Measurements from ENCODE around the gene PPRC1. TPM values are rescaled to one million over a fixed set of nuclear protein-coding genes. Genes with fewer than 3 reads are reported as not detected.

Gene PPRC1
- total RNA-seq, 1 donor from 2014 or later: 30.7 TPM

GRCh38 chr10:102120142-102120990 is 12.5 kb upstream of the PPRC1 start, which contains the start of gene LDB1:
LDB1 (minus strand) TSS chr10:102120368; CDS start chr10:102120110, 258 bp downstream.
- TF ChIP-seq CTCF (IDR thresholded peaks at IDR 0.05): peak in 1 of 3 experiments; percentile 34
- peak within 1 kb of the TSS; percentile 98 to 100 for H3K27ac ChIP-seq
- H3K27me3 ChIP-seq: no peaks in the 10 kb centered on the region
- DNase-seq (ENCODE audit: low spot score in 2 of 2): peak in 1 of 2 donors; percentile 86
- peaks cover 24 to 37% of the 10 kb centered on the region in 2 donors for H3K4me1 ChIP-seq
- no peaks in the 10 kb centered on the region for H3K9me3 ChIP-seq
- no peaks in the 10 kb centered on the region for H3K36me3 ChIP-seq
- H3K4me3 ChIP-seq: peak within 1 kb of the TSS; percentile 88 to 94
- intact Hi-C loops (cut with DNase I): loop anchor here (1.0 to 10.0 kb wide), 4 partner anchors 13 to 1936 kb away; partner anchors contain the start of genes BLOC1S2, ERLIN1, OGA and PPRC1

- intact Hi-C loops (cut with DNase I): loop anchor here (1.0 to 10.0 kb wide), 4 partner anchors 12 to 1936 kb away; partner anchors contain the start of genes BLOC1S2, ERLIN1, OGA and PPRC1
- no peak for TF ChIP-seq CTCF (IDR thresholded peaks at IDR 0.05)
- Histone ChIP-seq H3K36me3 (no peaks in the 10 kb centered on the region), H3K27me3 (no peaks in the 10 kb centered on the region), H3K27ac (peak overlapping the region; percentile 98 to 100), H3K4me1 (peaks cover 22 to 30% of the 10 kb centered on the region in 2 donors), H3K9me3 (no peaks in the 10 kb centered on the region), H3K4me3 (peak overlapping the region; percentile 88 to 94)
- peak; percentile 29 to 88 for DNase-seq (ENCODE audit: low spot score in 2 of 2)
Measured at GRCh38 chr10:102120991-102121738, 11.7 kb upstream of the PPRC1 start.

GRCh38 chr10:102121739-102122372 is 11.0 kb upstream of the PPRC1 start:
- intact Hi-C loops (cut with DNase I): loop anchor here (5.0 to 10.0 kb wide), 3 partner anchors 305 to 1937 kb away; partner anchors contain the start of genes BLOC1S2, ERLIN1 and OGA
- peak overlapping the region; percentile 98 to 100 for H3K27ac ChIP-seq
- H3K36me3 ChIP-seq: no peaks in the 10 kb centered on the region
- H3K4me1 ChIP-seq: peaks cover 21 to 24% of the 10 kb centered on the region in 2 donors
- H3K9me3 ChIP-seq: no peaks in the 10 kb centered on the region
- peak in 1 of 2 donors; percentile 68 for DNase-seq (ENCODE audit: low spot score in 2 of 2)
- H3K27me3 ChIP-seq: no peaks in the 10 kb centered on the region
- H3K4me3 ChIP-seq: peak overlapping the region; percentile 88 to 94
- TF ChIP-seq CTCF (IDR thresholded peaks at IDR 0.05): peak in 2 of 3 experiments; percentile 12 to 18

- no peaks in the 10 kb centered on the region for H3K36me3 ChIP-seq
- intact Hi-C loops (cut with DNase I): loop anchor here (5.0 to 10.0 kb wide), 3 partner anchors 305 to 1938 kb away; partner anchors contain the start of genes BLOC1S2, ERLIN1 and OGA
- H3K4me3 ChIP-seq: no peak overlapping the region
- H3K27me3 ChIP-seq: no peaks in the 10 kb centered on the region
- no peaks in the 10 kb centered on the region for H3K9me3 ChIP-seq
- TF ChIP-seq CTCF (IDR thresholded peaks at IDR 0.05): no peak
- DNase-seq (ENCODE audit: low spot score in 2 of 2): no peak
- peak overlapping the region; percentile 98 to 100 for H3K27ac ChIP-seq
- peaks cover 15 to 18% of the 10 kb centered on the region in 2 donors for H3K4me1 ChIP-seq
Measured at GRCh38 chr10:102122450-102122849, 10.4 kb upstream of the PPRC1 start.

- no peak for TF ChIP-seq CTCF (IDR thresholded peaks at IDR 0.05)
- intact Hi-C loops (cut with DNase I): loop anchor here (5.0 to 10.0 kb wide), 3 partner anchors 306 to 1938 kb away; partner anchors contain the start of genes BLOC1S2, ERLIN1 and OGA
- Histone ChIP-seq H3K4me3 (no peak overlapping the region), H3K27ac (peak overlapping the region in 1 of 2 donors; percentile 100), H3K27me3 (no peaks in the 10 kb centered on the region), H3K36me3 (no peaks in the 10 kb centered on the region), H3K9me3 (no peaks in the 10 kb centered on the region), H3K4me1 (peaks cover 9 to 10% of the 10 kb centered on the region in 2 donors)
- DNase-seq (ENCODE audit: low spot score in 2 of 2): no peak
Measured at GRCh38 chr10:102123223-102123622, 9.6 kb upstream of the PPRC1 start.
